GM21447 (cell line): ENCODE measurements around the gene TULP4.
"Not testable (repeated sequence)": the region's sequence is repeated elsewhere in the genome, so short reads cannot be mapped to it uniquely, and the experiment has no call there.

Experiments
- ATAC-seq: cut with Tn5 transposase; IDR thresholded peaks from one replicate; pipeline ENCODE4 v1.9.1; 2021; ENCODE audit not compliant: unreplicated experiment

TULP4 gene

GRCh38 chr6:158324136-158324535 lies 11.9 kb downstream of the TULP4 start:
- ATAC-seq, result no peak

DNA sequence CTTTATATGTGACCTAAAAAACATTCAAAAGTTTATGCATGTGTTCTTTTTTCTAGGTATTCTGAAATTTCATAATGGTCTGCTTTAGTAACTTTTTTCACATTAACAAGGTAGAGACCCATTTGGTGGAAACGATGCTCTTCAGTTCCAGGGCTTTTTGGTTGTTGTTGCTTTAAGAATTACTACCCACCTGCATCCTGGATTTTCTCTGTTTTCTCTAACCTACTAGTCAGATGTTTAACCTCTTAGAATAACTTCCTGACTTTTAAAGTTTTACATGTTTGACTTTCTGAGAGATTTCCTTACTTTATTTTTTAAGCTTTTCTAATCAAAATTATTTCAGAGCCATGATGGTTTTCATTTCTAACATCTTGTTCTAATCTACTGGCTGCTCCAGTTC lies 14.9 kb downstream of the TULP4 start:
- no peak for ATAC-seq

- ATAC-seq, result no peak
These were observed 16.7 kb downstream of the TULP4 start for GRCh38 chr6:158328952-158329351.

DNA sequence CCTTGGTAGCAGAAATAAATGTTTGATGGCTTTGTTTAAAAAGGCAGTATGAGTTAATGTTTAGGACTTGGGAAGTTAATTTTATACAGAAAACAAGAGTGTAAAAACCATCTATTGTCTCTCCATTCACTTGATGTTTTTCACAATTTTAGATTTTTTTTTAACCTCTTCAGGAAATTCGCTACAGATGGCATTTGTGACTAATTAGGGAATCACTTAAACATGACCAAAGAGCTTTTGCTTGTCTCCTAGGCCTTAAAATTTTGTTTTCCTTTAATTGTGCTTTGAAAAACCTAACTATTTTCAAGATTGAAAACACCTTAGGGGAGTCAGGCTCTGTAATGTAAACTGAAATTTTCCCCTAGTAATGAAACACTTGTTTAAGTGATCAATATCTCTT lies 17.3 kb downstream of the TULP4 start:
- no peak for ATAC-seq

GRCh38 chr6:158330016-158330415 lies 17.8 kb downstream of the TULP4 start:
- no peak for ATAC-seq

DNA sequence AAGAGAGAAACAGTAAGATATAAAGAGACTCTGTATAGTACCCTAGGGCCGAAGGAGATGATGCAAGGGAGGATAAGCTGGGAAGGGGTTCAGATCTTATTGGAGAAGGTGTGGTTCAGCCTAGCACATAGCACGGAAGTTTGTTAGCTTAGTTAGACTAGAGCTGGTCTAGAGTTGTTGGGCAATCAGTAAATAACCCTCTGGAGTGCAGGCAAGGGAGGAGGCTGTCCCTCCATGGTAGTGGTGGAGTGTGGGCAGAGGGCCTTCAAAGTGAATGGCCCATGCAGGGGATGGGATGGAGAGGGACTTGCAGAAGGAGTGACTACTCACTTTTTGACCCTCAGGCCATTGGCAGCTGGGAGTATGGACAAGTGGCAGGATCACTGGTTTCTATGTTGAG lies 20.0 kb downstream of the TULP4 start:
- ATAC-seq, result no peak

DNA sequence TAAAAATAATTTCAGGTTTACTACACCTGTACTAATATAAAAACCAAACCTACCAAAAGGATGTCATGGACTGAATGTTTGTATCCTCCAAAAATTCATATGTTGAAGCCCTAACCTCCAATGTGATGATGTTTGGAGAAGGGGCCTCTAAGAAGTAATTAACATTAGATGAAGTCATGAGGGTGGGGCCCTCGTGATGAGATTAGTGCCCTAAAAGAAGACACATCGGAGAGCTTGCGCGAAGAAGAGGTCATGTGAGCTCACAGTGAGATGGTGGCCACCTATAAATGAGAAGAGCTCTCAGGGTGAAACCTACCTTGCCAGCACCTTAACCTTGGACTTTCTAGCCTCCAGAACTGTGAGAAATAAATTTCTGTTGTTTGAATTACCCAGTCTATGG lies 20.8 kb downstream of the TULP4 start:
- ATAC-seq, result no peak

DNA sequence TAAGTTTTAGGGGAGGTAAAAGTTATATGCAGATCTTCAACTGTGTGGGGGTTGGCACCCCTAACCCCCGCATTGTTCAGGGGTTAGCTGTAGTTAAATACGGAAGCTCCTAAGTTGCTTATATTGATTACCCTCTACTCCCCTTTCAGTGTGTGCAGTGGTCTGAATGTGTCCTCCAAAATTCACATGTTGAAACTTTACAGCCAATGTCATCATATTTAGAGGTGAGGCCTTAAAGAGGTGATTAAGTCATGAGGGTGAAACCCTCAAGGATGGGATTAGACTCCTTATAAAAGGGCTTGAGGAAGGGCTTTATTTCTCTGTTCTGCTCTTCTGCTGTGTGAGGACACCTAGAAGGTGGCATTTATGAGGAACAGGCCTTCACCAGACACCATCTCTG lies 22.3 kb downstream of the TULP4 start:
- no peak for ATAC-seq

GRCh38 chr6:158337332-158337731 lies 25.1 kb downstream of the TULP4 start:
- ATAC-seq, result no peak

- ATAC-seq, result no peak
These were observed 26.2 kb downstream of the TULP4 start for GRCh38 chr6:158338311-158339112.

DNA sequence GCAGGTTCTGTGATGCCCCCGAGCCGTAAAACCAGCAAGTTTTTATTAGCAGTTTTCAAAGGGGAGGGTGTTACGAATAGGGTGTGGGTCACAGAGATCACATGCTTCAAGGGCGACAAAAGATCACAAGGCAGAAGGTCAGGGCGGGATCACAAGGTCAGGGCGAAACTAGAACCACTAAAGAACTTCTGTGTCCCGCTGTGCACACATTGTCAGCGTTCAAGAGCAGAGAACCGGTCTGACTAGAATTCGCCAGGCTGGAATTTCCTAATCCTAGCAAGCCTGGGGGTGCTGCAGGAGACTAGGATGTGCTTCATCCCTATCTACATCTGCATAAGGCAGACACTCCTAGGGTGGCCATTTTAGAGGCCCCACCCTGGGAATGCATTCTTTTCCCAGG lies 26.9 kb downstream of the TULP4 start:
- ATAC-seq, result not testable (repeated sequence)

DNA sequence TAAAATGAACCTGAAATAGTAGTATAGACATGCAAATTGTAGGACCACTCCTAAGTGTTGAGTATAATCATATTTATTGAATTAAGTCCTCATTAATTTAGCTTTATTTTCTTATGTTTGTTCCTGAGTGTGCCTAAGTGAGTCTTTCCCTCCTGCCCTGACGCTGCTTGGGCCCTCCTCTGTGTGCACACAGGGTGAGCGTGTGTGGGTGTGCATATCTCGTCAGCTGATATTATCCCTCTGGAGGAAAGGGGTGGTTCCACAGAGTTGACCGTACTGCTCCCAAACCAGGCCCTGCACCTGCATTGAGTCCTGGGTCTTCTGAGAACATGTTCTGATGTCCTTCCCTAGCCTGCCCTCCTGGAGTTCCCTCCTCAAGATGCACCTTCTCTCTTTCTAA lies 28.0 kb downstream of the TULP4 start:
- ATAC-seq, result no peak

DNA sequence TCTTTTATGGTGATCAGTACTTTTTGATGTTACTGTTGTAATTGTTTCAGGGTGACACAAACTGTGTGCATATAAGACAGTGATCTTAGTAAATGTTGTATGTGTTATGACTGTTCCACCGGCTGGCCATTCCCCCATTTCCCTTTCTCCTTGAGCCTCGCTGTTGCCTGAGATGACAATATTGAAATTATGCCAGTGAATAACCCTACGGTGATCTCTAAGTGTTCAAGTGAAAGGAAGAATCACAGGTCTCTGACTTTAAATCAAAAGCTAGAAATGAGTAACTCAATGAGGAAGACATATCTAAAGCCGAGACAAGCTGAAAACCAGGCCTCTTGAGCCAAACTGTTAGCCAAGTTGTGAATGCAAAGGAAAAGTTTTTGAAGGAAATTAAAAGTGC lies 32.3 kb downstream of the TULP4 start:
- ATAC-seq, result no peak

DNA sequence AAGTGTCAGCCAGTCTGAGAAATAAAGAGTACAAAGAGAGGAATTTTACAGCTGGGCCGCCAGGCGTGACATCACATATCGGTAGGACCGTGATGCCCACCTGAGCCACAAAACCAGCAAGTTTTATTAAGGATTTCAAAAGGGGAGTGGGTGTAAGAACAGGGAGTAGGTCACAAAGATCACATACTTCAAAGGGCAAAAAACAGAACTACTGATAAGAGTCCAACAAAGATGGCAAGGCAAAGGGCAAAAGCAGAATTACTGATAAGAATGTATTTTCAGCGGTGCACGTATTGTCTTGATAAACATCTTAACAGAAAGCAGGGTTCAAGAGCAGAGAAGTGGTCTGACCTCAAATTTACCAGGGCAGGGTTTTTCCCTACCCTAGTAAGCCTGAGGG lies 33.2 kb downstream of the TULP4 start:
- not testable (repeated sequence) for ATAC-seq

DNA sequence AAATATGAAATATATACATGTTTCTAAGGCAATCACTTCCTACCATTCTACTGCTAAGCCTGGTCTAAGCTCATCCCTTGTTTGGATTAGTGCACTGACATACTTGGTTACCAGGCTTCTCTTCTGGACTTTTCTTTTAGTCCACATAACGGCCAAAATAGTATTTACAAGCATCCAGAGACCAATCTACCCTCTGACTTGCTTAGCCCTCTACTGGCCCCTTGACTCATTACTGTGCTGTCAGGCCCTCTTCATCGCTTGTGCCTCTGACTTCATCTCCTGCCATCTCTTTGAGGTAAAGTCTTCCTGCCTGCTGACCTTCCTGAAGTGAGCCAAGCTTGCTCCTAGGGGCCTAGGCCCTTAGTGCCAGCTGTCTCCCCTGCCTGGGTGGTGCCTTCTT lies 35.1 kb downstream of the TULP4 start:
- ATAC-seq, result no peak

- not testable (repeated sequence) for ATAC-seq
These were observed 36.7 kb downstream of the TULP4 start for GRCh38 chr6:158348737-158349504.

DNA sequence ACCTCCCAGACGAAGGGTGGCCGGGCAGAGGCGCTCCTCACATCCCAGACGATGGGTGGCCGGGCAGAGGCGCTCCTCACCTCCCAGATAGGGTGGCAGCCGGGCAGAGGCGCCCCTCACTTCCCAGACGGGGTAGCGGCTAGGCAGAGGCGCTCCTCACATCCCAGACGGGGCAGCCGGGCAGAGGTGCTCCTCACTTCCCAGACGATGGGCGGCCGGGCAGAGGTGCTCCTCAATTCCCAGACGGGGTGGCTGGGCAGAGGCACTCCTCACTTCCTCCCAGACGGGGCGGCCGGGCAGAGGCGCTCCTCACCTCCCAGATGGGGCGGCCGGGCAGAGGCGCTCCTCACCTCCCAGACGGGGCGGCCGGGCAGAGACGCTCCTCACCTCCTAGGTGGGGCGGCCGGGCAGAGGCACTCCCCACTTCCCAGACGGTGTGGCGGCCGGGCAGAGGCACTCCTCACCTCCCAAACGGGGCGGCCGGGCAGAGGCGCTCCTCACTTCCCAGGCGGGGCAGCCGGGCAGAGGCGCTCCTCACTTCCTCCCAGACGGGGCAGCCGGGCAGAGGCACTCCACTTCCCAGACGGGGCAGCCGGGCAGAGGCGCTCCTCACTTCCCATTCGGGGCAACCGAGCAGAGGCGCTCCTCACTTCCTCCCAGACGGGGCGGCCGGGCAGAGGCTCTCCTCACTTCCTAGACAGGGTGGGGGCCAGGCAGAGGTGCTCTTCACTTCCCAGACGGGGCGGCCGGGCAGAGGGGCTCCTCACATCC lies 37.4 kb downstream of the TULP4 start:
- not testable (repeated sequence) for ATAC-seq

GRCh38 chr6:158350731-158351130 lies 38.5 kb downstream of the TULP4 start:
- not testable (repeated sequence) for ATAC-seq

GRCh38 chr6:158353883-158354877 lies 41.9 kb downstream of the TULP4 start:
- ATAC-seq, result no peak
